Caco-2 (cell line): Measurements from ENCODE around the gene DDX54. TPM values are rescaled to one million over a fixed set of nuclear protein-coding genes. Genes with fewer than 3 reads are reported as not detected.

Experiments
- BruUV-seq: library from RNA; stranded (reverse); fragments of 400-500 nt; replicated peaks from 2 replicates; lab custom pipeline; 2021; lab: Mats Ljungman, UMichigan
- CTCF ChIA-PET: fragments of 300-600 bp; sonication (Branson Sonifier 250); formaldehyde crosslinking; loops from one replicate; lab custom pipeline; 2022; ENCODE audit warnings: antibody characterized with exemption; lab: Charles Lee
- POLR2A ChIA-PET: fragments of 300-600 bp; sonication (Branson Sonifier 250); formaldehyde crosslinking; loops from one replicate; lab custom pipeline; 2022; ENCODE audit warnings: antibody characterized with exemption; lab: Charles Lee
- DNase-seq, 2 experiments: peaks; one replicate each; pipeline versions ENCODE4 v3.0.0 to v3.0.0-alpha.2; 2020 to 2022
- H3K27me3 ChIP-seq: replicated peaks from 2 replicates; pipeline ENCODE4 v1.6.0; 2011; ENCODE audit warnings: low read length; ENCODE audit not compliant: control insufficient read depth, insufficient read depth
- H3K36me3 ChIP-seq: 2 replicates; pipeline ENCODE4 v1.5.1; 2011; ENCODE audit warnings: low read length; ENCODE audit not compliant: control insufficient read depth, insufficient read depth
- H3K4me1 ChIP-seq: fragments of 250-450 bp; sonication (Bioruptor Pico); 2 replicates; pipeline ENCODE4 v1.5.1; 2020; ENCODE audit warnings: mild to moderate bottlenecking
- H3K4me3 ChIP-seq: 2 replicates; pipeline ENCODE4 v1.5.1; 2011; ENCODE audit warnings: low read depth, mild to moderate bottlenecking, control low read depth, low read length
- H3K9me3 ChIP-seq: fragments of 250-450 bp; sonication (Bioruptor Pico); 2 replicates; pipeline ENCODE4 v1.5.1; 2020; ENCODE audit warnings: mild to moderate bottlenecking, moderate library complexity
- H3K27ac Mint-ChIP-seq: one replicate; pipeline ENCODE4 v1.8.0; 2022; ENCODE audit warnings: mixed read lengths; ENCODE audit not compliant: unreplicated experiment
- H3K27me3 Mint-ChIP-seq: one replicate; pipeline ENCODE4 v1.8.0; 2022; ENCODE audit warnings: mixed read lengths; ENCODE audit not compliant: insufficient read depth, unreplicated experiment
- H3K36me3 Mint-ChIP-seq: one replicate; pipeline ENCODE4 v1.8.0; 2022; ENCODE audit warnings: mild to moderate bottlenecking, mixed read lengths; ENCODE audit not compliant: insufficient read depth, unreplicated experiment
- H3K4me1 Mint-ChIP-seq: one replicate; pipeline ENCODE4 v1.8.0; 2022; ENCODE audit warnings: low read depth, mixed read lengths; ENCODE audit not compliant: unreplicated experiment
- H3K4me3 Mint-ChIP-seq: one replicate; pipeline ENCODE4 v1.8.0; 2022; ENCODE audit warnings: mild to moderate bottlenecking, moderate library complexity, mixed read lengths; ENCODE audit not compliant: unreplicated experiment
- H3K9me3 Mint-ChIP-seq: one replicate; pipeline ENCODE4 v1.8.0; 2022; ENCODE audit warnings: mixed read lengths; ENCODE audit not compliant: unreplicated experiment
- CTCF ChIP-seq, 2 experiments: fragments of 200-600 bp in 1 of 2; IDR thresholded peaks; 1 replicate in 1 of 2; 2 replicates in 1 of 2; pipeline versions ENCODE4 v1.5.1 to v1.8.0; 2011 to 2022; ENCODE audit warnings: antibody characterized with exemption in 1 of 2, control low read depth in 1 of 2, inconsistent platforms in 1 of 2, low read depth in 1 of 2, low read length in 1 of 2, mild to moderate bottlenecking in 1 of 2, moderate library complexity in 1 of 2; ENCODE audit not compliant: insufficient read depth in 1 of 2, severe bottlenecking in 1 of 2, unreplicated experiment in 1 of 2
- intact Hi-C: fragments of 100-400 bp; cut with micrococcal nuclease; formaldehyde crosslinking; loops from one replicate; pipeline ENCODE4 v1.10.0; 2022; ENCODE audit not compliant: unreplicated experiment
- total RNA-seq: library from RNA; stranded (reverse); gene quantifications from 2 replicates; pipeline ENCODE4 v1.2.3, GENCODE V29; 2022

DDX54 gene
- total RNA-seq, 1 experiment from 2014 or later, result 110 TPM

- H3K9me3 Mint-ChIP-seq, result no peaks in the 10 kb centered on the region
- ChIA-PET POLR2A (no interaction called here), CTCF (interaction anchor here (0.5 to 1.1 kb wide), 4 partner anchors 18 to 309 kb away, joined by 4 to 7 read pairs (median 4); no protein-coding TSS in a partner anchor)
- H3K27me3 ChIP-seq, result no peaks in the 10 kb centered on the region
- no peaks in the 10 kb centered on the region for H3K9me3 ChIP-seq
- BruUV-seq, result no TSS peak
- H3K27ac Mint-ChIP-seq, result no peak within 1 kb of the TSS
- no peaks in the 10 kb centered on the region for H3K4me1 Mint-ChIP-seq
- intact Hi-C loops, result no loop called here
- H3K4me1 ChIP-seq, result no peaks in the 10 kb centered on the region; the same call in 1 of the 2 replicates
- H3K36me3 ChIP-seq, result no peaks in the 10 kb centered on the region
- no peaks in the 10 kb centered on the region for H3K36me3 Mint-ChIP-seq
- H3K4me3 ChIP-seq, result no peak within 1 kb of the TSS; the same call in 1 of the 2 replicates
- peak; percentile 54 to 79 for DNase-seq
- no peaks in the 10 kb centered on the region for H3K27me3 Mint-ChIP-seq
- H3K4me3 Mint-ChIP-seq, result peak within 1 kb of the TSS; percentile 60
- TF ChIP-seq CTCF (IDR thresholded peaks at IDR 0.05; ENCODE audit: insufficient read depth in 1 of 2, low read depth in 1 of 2, low read length in 1 of 2, severe bottlenecking in 1 of 2, unreplicated experiment in 1 of 2), result peak; percentile 44 to 54
Measured at GRCh38 chr12:113135178-113136127, 49.8 kb downstream of the DDX54 start, which contains the start of gene RASAL1. RASAL1 (minus strand) TSS chr12:113135761; CDS start chr12:113135462, 299 bp downstream.

- Mint-ChIP-seq H3K27ac (no peak overlapping the region), H3K9me3 (no peaks in the 10 kb centered on the region), H3K4me1 (no peaks in the 10 kb centered on the region), H3K36me3 (no peaks in the 10 kb centered on the region), H3K4me3 (no peak overlapping the region), H3K27me3 (no peaks in the 10 kb centered on the region)
- BruUV-seq, result no TSS peak
- POLR2A ChIA-PET, result no interaction called here
- H3K4me1 ChIP-seq, result no peaks in the 10 kb centered on the region; the same call in 1 of the 2 replicates
- intact Hi-C loops, result no loop called here
- no peak for DNase-seq
- H3K36me3 ChIP-seq, result no peaks in the 10 kb centered on the region
- no peaks in the 10 kb centered on the region for H3K27me3 ChIP-seq
- H3K9me3 ChIP-seq, result no peaks in the 10 kb centered on the region
- H3K4me3 ChIP-seq, result no peak overlapping the region
- CTCF ChIA-PET, result interaction anchor here (0.5 kb wide), 1 partner anchor 27 kb away, joined by 5 read pairs; no protein-coding TSS in a partner anchor
- TF ChIP-seq CTCF (IDR thresholded peaks at IDR 0.05; ENCODE audit: insufficient read depth in 1 of 2, low read depth in 1 of 2, low read length in 1 of 2, severe bottlenecking in 1 of 2, unreplicated experiment in 1 of 2), result no peak
Measured at GRCh38 chr12:113134521-113134951, 50.7 kb downstream of the DDX54 start.

- Histone ChIP-seq H3K4me1 (no peaks in the 10 kb centered on the region; the same call in 1 of the 2 replicates), H3K36me3 (no peaks in the 10 kb centered on the region), H3K4me3 (no peak overlapping the region), H3K27me3 (no peaks in the 10 kb centered on the region), H3K9me3 (no peaks in the 10 kb centered on the region)
- Mint-ChIP-seq H3K36me3 (no peaks in the 10 kb centered on the region), H3K27ac (no peak overlapping the region), H3K9me3 (no peaks in the 10 kb centered on the region), H3K4me1 (no peaks in the 10 kb centered on the region), H3K4me3 (no peak overlapping the region), H3K27me3 (peaks cover under 1% of the 10 kb centered on the region)
- no TSS peak for BruUV-seq
- no peak for TF ChIP-seq CTCF (IDR thresholded peaks at IDR 0.05; ENCODE audit: insufficient read depth in 1 of 2, low read depth in 1 of 2, low read length in 1 of 2, severe bottlenecking in 1 of 2, unreplicated experiment in 1 of 2)
- no peak for DNase-seq
- ChIA-PET POLR2A (no interaction called here), CTCF (no interaction called here)
- intact Hi-C loops, result no loop called here
Measured at GRCh38 chr12:113134071-113134470, 51.2 kb downstream of the DDX54 start.
